K562 (cell line): Measurements from ENCODE around the gene ABCC6. TPM values are rescaled to one million over a fixed set of nuclear protein-coding genes. Genes with fewer than 3 reads are reported as not detected.

Source experiments
- ATAC-seq: fragments of 200-7000 bp; cut with Tn5 transposase; 3 replicates; pipeline ENCODE4 v1.9.1; 2020; ENCODE audit warnings: moderate library complexity
- BruUV-seq: library from RNA; stranded (reverse); fragments of 400-500 nt; replicated peaks from 2 replicates; lab custom pipeline; 2021; lab: Mats Ljungman, UMichigan
- CTCF ChIA-PET: fragments of 300-600 bp; formaldehyde crosslinking; extraction: SDS; loops from one replicate; lab custom pipeline; 2021; ENCODE audit warnings: low intra/inter-chr PET ratio; lab: Yijun Ruan, JAX
- POLR2A ChIA-PET: fragments of 300-600, 350-650 bp; sonication (Branson Sonifier 250); formaldehyde crosslinking; extraction: SDS; loops from one replicate; lab custom pipeline; 2021; ENCODE audit warnings: antibody characterized with exemption, inconsistent platforms; lab: Yijun Ruan, JAX
- DNase-seq, 4 experiments: peaks; one replicate each; pipeline versions ENCODE4 v3.0.0 to v3.0.0-alpha.2; 2011 to 2018; ENCODE audit warnings: low spot score in 3 of 4, mixed read lengths in 3 of 4; ENCODE audit errors: extremely low read depth in 1 of 4
- FAIRE-seq: peaks from 2 replicates; lab custom pipeline; 2011; peaks lifted over from hg19 to GRCh38; lab: Jason Lieb, UNC
- H2AFZ ChIP-seq: 2 replicates; pipeline ENCODE4 v1.6.0; 2011; ENCODE audit warnings: low read depth, low read length, control low read depth, inconsistent platforms
- H3K27ac ChIP-seq: fragments of 200-600 bp; 3 replicates; pipeline ENCODE4 v1.8.0; 2011; ENCODE audit warnings: low read depth, mild to moderate bottlenecking, control low read depth, inconsistent platforms, low read length, moderate library complexity, mixed read lengths; ENCODE audit errors: extremely low read depth
- H3K27me3 ChIP-seq, 2 experiments: fragments of 300-600 bp in 1 of 2; 2 replicates in 1 of 2; 3 replicates in 1 of 2; pipeline versions ENCODE4 v1.6.0 to v1.8.0; 2011; ENCODE audit warnings: inconsistent platforms in 2 of 2, low read length in 2 of 2, mild to moderate bottlenecking in 1 of 2, mixed read lengths in 1 of 2, moderate library complexity in 1 of 2; ENCODE audit not compliant: control insufficient read depth in 2 of 2, insufficient read depth in 2 of 2
- H3K36me3 ChIP-seq: fragments of 300-600 bp; 3 replicates; pipeline ENCODE4 v1.8.0; 2011; ENCODE audit warnings: mild to moderate bottlenecking, low read length, inconsistent platforms; ENCODE audit not compliant: control insufficient read depth, insufficient read depth
- H3K4me1 ChIP-seq, 2 experiments: fragments of 200-600 bp in 1 of 2; replicated peaks in 1 of 2; 2 replicates in 1 of 2; 3 replicates in 1 of 2; pipeline versions ENCODE4 v1.5.1 to v1.8.0; 2011; ENCODE audit warnings: inconsistent platforms in 2 of 2, low read length in 2 of 2, mild to moderate bottlenecking in 1 of 2, mixed read lengths in 1 of 2, moderate library complexity in 1 of 2; ENCODE audit not compliant: control insufficient read depth in 2 of 2, insufficient read depth in 2 of 2
- H3K4me2 ChIP-seq: 2 replicates; pipeline ENCODE4 v1.6.1; 2011; ENCODE audit warnings: low read length, control low read depth, inconsistent platforms, mixed read lengths; ENCODE audit not compliant: insufficient read depth
- H3K4me3 ChIP-seq: fragments of 200-600 bp; sonication (generic), shearing (Covaris generic); 2 replicates; pipeline ENCODE4 v1.5.1; 2016; ENCODE audit warnings: control low read depth, inconsistent platforms
- H3K79me2 ChIP-seq: fragments of 200-600 bp; 3 replicates; pipeline ENCODE4 v1.8.0; 2011; ENCODE audit warnings: low read length, inconsistent platforms; ENCODE audit not compliant: control insufficient read depth, insufficient read depth
- H3K9ac ChIP-seq, 2 experiments: 2 replicates each; pipeline versions ENCODE4 v1.6.0 to v1.6.1; 2011; ENCODE audit warnings: low read depth in 2 of 2, low read length in 2 of 2, control low read depth in 1 of 2, inconsistent platforms in 1 of 2, mild to moderate bottlenecking in 1 of 2, mixed read lengths in 1 of 2; ENCODE audit not compliant: insufficient read depth in 1 of 2
- H3K9me1 ChIP-seq: one replicate; pipeline ENCODE4 v1.6.0; 2011; ENCODE audit warnings: inconsistent platforms, mild to moderate bottlenecking, low read length, moderate library complexity; ENCODE audit not compliant: control insufficient read depth, insufficient read depth
- H3K9me3 ChIP-seq: replicated peaks from 2 replicates; pipeline ENCODE4 v1.5.1; 2011; ENCODE audit warnings: low read depth, low read length, inconsistent platforms; ENCODE audit not compliant: control insufficient read depth, insufficient read depth
- H4K20me1 ChIP-seq: replicated peaks from 2 replicates; pipeline ENCODE4 v1.6.1; 2011; ENCODE audit warnings: low read length, inconsistent platforms, mixed read lengths; ENCODE audit not compliant: control insufficient read depth, insufficient read depth
- BHLHE40 ChIP-seq: IDR thresholded peaks from 2 replicates; pipeline ENCODE4 v1.6.1; 2011; ENCODE audit warnings: low read length, improper control_type of control experiment
- DMBX1 ChIP-seq: fragments of 250-450 bp; sonication (Bioruptor Pico); IDR thresholded peaks from 2 replicates; pipeline ENCODE4 v1.8.0; 2022; ENCODE audit warnings: inconsistent platforms, mild to moderate bottlenecking, moderate library complexity, borderline replicate concordance
- KDM4B ChIP-seq, 2 experiments: fragments of 450-650 bp in 1 of 2; sonication (generic) in 1 of 2; IDR thresholded peaks; 2 replicates each; pipeline ENCODE4 v1.6.1; 2016 to 2017; ENCODE audit warnings: borderline replicate concordance in 2 of 2, antibody characterized with exemption in 1 of 2, low read depth in 1 of 2, mild to moderate bottlenecking in 1 of 2
- KHSRP ChIP-seq: fragments of 450-650 bp; IDR thresholded peaks from 2 replicates; pipeline ENCODE4 v1.6.1; 2017
- MEF2D ChIP-seq: conservative IDR thresholded peaks from 2 replicates; pipeline ENCODE4 v1.6.1; 2016; ENCODE audit warnings: low read depth, missing genetic modification characterization, missing compliant biosample characterization
- SP1 ChIP-seq: sonication (generic); formaldehyde crosslinking; IDR thresholded peaks from 2 replicates; pipeline ENCODE4 v1.8.1; 2022; ENCODE audit warnings: mild to moderate bottlenecking, missing genetic modification reagents
- ZNF75A ChIP-seq: fragments of 450-650 bp; formaldehyde crosslinking; IDR thresholded peaks from 2 replicates; pipeline ENCODE4 v1.4.0; 2020; ENCODE audit warnings: mild to moderate bottlenecking
- WGBS: fragments of 100-300 bp; shearing (Covaris generic); methylation state at CpG from one replicate; pipeline ENCODE4 v1.1.6; 2016; ENCODE audit warnings: low coverage, mixed read lengths; ENCODE audit not compliant: insufficient coverage; ENCODE audit errors: missing lambda C conversion rate; 5-methylcytosine and 5-hydroxymethylcytosine counted together
- in situ Hi-C: fragments of 300-500 bp; cut with MboI; formaldehyde crosslinking; loops from 4 replicates; pipeline ENCODE4 v1.15.0; 2018; ENCODE audit warnings: inconsistent platforms, mixed read lengths
- intact Hi-C: fragments of 100-400 bp; cut with micrococcal nuclease; formaldehyde crosslinking; loops from 2 replicates; pipeline ENCODE4 v1.14.2; 2022
- polyA plus RNA-seq, 8 experiments: library from polyadenylated mRNA; depleted of rRNA in 4 of 8; stranded (reverse) in 5 of 8; unstranded in 3 of 8; fragments of >200 nt; fragmentation: Nextera tagmentation in 2 of 8; fragmentation: Illumina TruSeq in 1 of 8; extraction: Ambion mirVana in 2 of 8; extraction: Trizol in 1 of 8; gene quantifications; 2 replicates each; pipeline versions ENCODE4 v1.2.1 to v1.2.3, GENCODE V29; 2011 to 2014; ENCODE audit warnings: inconsistent platforms in 1 of 8, missing spikeins in 1 of 8
- total RNA-seq, 7 experiments: library from RNA; depleted of rRNA in 6 of 7; stranded (reverse); fragments of >200 nt in 6 of 7; fragmentation: Illumina TruSeq in 2 of 7; extraction: Trizol in 2 of 7; gene quantifications; 2 replicates each; pipeline versions ENCODE4 v1.2.1 to v1.2.3, GENCODE V29; 2011 to 2021; ENCODE audit warnings: low replicate concordance in 1 of 7
- TF ChIP-seq, protein P1 (sequence below), 2 experiments: fragments of 200-800 bp in 1 of 2; sonication (Bioruptor generic) in 1 of 2; sonication (generic) in 1 of 2; formaldehyde crosslinking in 1 of 2; IDR thresholded peaks in 1 of 2; conservative IDR thresholded peaks in 1 of 2; 2 replicates each; pipeline versions ENCODE4 v1.5.0 to v1.6.1; 2016 to 2020; ENCODE audit warnings: missing compliant biosample characterization in 1 of 2, missing genetic modification characterization in 1 of 2, missing genetic modification reagents in 1 of 2
- TF ChIP-seq, protein P2 (sequence below): fragments of 450-650 bp; IDR thresholded peaks from 2 replicates; pipeline ENCODE4 v1.6.1; 2016; ENCODE audit warnings: low read depth, mild to moderate bottlenecking, moderate library complexity

Gene ABCC6
- total and polyA plus RNA-seq, 9 of the 15 experiments (the other 6 are each of a cell fraction or from before 2014, with no cell fraction given): 0.03 to 0.46 (median 0.07) TPM; not detected in 4

DNA sequence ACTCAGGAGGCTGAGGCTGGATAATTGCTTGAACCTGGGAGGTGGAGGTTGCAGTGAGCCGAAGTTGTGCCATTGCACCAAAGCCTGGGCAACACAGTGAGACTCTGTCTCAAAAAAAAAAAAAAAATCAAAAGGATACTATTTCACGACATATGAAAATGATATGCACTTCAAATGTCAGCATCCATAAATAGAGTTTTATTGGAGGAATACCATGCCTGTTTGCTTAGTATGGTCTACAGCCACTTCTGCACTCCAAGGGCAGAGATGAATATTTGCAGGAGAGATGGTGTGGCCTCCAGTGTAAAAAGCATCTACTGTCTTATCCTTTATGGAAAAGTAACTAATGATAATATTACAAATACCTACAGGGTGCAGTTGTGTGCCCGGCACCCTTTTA lies 27.2 kb downstream of the ABCC6 start:
- intact Hi-C loops: no loop called here
- Histone ChIP-seq H3K4me1 (peaks cover 0 to 3% of the 10 kb centered on the region in 2 experiments; a peak in 2 of 5 replicates), H4K20me1 (no peaks in the 10 kb centered on the region), H3K4me2 (no peak overlapping the region), H3K27ac (no peak overlapping the region), H3K9me1 (no peaks in the 10 kb centered on the region), H3K4me3 (no peak overlapping the region), H3K27me3 (no peaks in the 10 kb centered on the region), H3K9ac (no peak overlapping the region), H3K36me3 (no peaks in the 10 kb centered on the region), H2AFZ (no peak overlapping the region), H3K9me3 (no peaks in the 10 kb centered on the region), H3K79me2 (no peaks in the 10 kb centered on the region)
- BruUV-seq: no TSS peak
- ChIA-PET CTCF (no interaction called here), POLR2A (no interaction called here)
- TF ChIP-seq ZNF75A (CRISPR knock-in tag): no peak
- TF ChIP-seq DMBX1 (CRISPR knock-in tag): no peak
- TF ChIP-seq MEF2D: no peak
- TF ChIP-seq BHLHE40: no peak
- TF ChIP-seq SP1 (CRISPR knock-in tag): no peak
- no peak for TF ChIP-seq KHSRP
- TF ChIP-seq, protein P1, sequence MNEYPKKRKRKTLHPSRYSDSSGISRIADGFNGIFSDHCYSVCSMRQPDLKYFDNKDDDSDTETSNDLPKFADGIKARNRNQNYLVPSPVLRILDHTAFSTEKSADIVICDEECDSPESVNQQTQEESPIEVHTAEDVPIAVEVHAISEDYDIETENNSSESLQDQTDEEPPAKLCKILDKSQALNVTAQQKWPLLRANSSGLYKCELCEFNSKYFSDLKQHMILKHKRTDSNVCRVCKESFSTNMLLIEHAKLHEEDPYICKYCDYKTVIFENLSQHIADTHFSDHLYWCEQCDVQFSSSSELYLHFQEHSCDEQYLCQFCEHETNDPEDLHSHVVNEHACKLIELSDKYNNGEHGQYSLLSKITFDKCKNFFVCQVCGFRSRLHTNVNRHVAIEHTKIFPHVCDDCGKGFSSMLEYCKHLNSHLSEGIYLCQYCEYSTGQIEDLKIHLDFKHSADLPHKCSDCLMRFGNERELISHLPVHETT (CRISPR knock-in tag; conservative IDR thresholded peaks at IDR 0.05 in 1 of 2, IDR thresholded peaks at IDR 0.05 in 1 of 2): no peak
- no peak for TF ChIP-seq KDM4B (IDR thresholded peaks at IDR 0.05; ENCODE audit: borderline replicate concordance in 2 of 2, low read depth in 1 of 2)
- TF ChIP-seq, protein P2, sequence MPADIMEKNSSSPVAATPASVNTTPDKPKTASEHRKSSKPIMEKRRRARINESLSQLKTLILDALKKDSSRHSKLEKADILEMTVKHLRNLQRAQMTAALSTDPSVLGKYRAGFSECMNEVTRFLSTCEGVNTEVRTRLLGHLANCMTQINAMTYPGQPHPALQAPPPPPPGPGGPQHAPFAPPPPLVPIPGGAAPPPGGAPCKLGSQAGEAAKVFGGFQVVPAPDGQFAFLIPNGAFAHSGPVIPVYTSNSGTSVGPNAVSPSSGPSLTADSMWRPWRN: no peak
- WGBS: 6% methylated on average over 3 of the region's 3 CpGs
- ATAC-seq (no peak), DNase-seq (no peak), FAIRE-seq (no peak)
- in situ Hi-C loops: no loop called here
